ENCODE measurements around the gene USP21. TPM values are rescaled to one million over a fixed set of nuclear protein-coding genes. Genes with fewer than 3 reads are reported as not detected.

USP21 gene
- total and polyA plus RNA-seq, 2 of the 13 experiments (the other 11 are each of a cell fraction or from before 2014, with no cell fraction given): 10.1 to 33.1 TPM

DNA sequence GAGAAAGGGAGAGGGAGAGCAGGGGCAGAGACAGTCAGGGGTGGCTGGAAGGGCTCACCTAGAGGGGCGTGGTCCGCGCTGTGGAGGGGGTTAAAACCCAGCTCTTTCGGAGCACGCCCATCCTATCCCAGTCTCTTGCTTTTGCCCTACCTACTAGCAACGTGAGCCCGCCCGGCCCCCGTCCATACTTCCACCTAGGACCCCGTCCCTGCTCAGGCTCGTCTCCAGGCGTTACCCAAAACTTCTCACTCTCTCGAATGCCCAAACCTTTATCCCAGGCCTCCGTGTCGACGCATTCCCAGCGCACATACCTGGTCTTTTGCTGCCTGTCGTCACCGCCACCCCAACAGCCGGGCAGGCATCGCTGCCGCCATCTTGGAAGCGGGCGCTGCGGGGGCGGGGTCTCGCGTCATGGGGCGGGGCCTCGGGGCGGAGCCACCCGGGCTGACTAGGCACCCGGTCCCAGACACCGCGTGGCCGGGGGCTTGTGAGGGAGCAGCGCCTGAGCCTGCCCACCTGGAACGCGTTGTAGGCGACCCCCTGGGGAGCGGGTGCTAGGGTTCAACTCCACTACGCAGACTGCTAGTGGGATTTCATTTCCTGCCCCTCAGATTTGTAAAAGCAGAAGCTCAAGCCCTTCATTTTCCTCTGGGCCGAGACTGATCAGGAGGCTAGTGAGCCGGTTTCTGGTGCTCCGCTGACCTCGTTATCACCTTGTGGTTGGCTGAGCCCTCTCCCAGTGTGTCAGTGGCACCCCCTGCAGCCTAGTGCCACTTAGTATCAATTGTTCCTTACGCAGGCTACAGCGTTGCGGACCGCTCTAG, 18.0 kb downstream of the USP21 start, which contains the start of gene B4GALT3 (continued):
- TF ChIP-seq ZNF264 (CRISPR knock-in tag; IDR thresholded peaks at IDR 0.05) (peak; percentile 99), YEATS2 (CRISPR knock-in tag; IDR thresholded peaks at IDR 0.05; ENCODE audit: borderline replicate concordance) (peak; percentile 43; the same call in 1 of the 2 replicates), NFRKB (IDR thresholded peaks at IDR 0.05) (no peak), ZFP36L1 (CRISPR knock-in tag; IDR thresholded peaks at IDR 0.05) (no peak; the same call in 1 of the 2 replicates), STAT5B (CRISPR knock-in tag; IDR thresholded peaks at IDR 0.05) (no peak), ARNTL (CRISPR knock-in tag; IDR thresholded peaks at IDR 0.05) (peak; percentile 66), NR2C2 (CRISPR knock-in tag; IDR thresholded peaks at IDR 0.05; ENCODE audit: borderline replicate concordance) (peak; percentile 78), TCF12 (IDR thresholded peaks at IDR 0.05) (no peak), TCF12 (CRISPR knock-in tag; IDR thresholded peaks at IDR 0.05) (0 out of 2 replicates have a peak, but pooled peaks have one; percentile 53), GTF2F1 (IDR thresholded peaks at IDR 0.05; ENCODE audit: low read length) (no peak), RFX5 (IDR thresholded peaks at IDR 0.05; ENCODE audit: low read depth, low read length) (no peak), YEATS4 (CRISPR knock-in tag; IDR thresholded peaks at IDR 0.05; ENCODE audit: borderline replicate concordance) (peak; percentile 94), ZNF557 (CRISPR knock-in tag; IDR thresholded peaks at IDR 0.05) (no peak), ZNF343 (CRISPR knock-in tag; IDR thresholded peaks at IDR 0.05) (peak; percentile 88; the same call in 1 of the 2 replicates), ATF1 (CRISPR knock-in tag; IDR thresholded peaks at IDR 0.05) (peak; percentile 58; the same call in 1 of the 2 replicates), JARID2 (CRISPR knock-in tag; IDR thresholded peaks at IDR 0.05; ENCODE audit: insufficient replicate concordance) (no peak), POLR2A (IDR thresholded peaks at IDR 0.05; ENCODE audit: insufficient read depth in 1 of 2, low read depth in 2 of 2, low read length in 2 of 2) (peak; percentile 96 to 99), FOXC1 (CRISPR knock-in tag; IDR thresholded peaks at IDR 0.05; ENCODE audit: borderline replicate concordance) (peak; percentile 34; the same call in 1 of the 2 replicates), CHCHD3 (CRISPR knock-in tag; IDR thresholded peaks at IDR 0.05) (0 out of 2 replicates have a peak, but pooled peaks have one; percentile 72), RXRA (CRISPR knock-in tag; IDR thresholded peaks at IDR 0.05) (peak; percentile 71)
- TF ChIP-seq, protein P1, sequence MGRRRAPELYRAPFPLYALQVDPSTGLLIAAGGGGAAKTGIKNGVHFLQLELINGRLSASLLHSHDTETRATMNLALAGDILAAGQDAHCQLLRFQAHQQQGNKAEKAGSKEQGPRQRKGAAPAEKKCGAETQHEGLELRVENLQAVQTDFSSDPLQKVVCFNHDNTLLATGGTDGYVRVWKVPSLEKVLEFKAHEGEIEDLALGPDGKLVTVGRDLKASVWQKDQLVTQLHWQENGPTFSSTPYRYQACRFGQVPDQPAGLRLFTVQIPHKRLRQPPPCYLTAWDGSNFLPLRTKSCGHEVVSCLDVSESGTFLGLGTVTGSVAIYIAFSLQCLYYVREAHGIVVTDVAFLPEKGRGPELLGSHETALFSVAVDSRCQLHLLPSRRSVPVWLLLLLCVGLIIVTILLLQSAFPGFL (CRISPR knock-in tag; IDR thresholded peaks at IDR 0.05): no peak
- TF ChIP-seq, protein P2, sequence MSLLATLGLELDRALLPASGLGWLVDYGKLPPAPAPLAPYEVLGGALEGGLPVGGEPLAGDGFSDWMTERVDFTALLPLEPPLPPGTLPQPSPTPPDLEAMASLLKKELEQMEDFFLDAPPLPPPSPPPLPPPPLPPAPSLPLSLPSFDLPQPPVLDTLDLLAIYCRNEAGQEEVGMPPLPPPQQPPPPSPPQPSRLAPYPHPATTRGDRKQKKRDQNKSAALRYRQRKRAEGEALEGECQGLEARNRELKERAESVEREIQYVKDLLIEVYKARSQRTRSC (CRISPR knock-in tag; IDR thresholded peaks at IDR 0.05; ENCODE audit: low read depth): peak; percentile 77; the same call in 1 of the 2 replicates
- TF ChIP-seq, protein P3, sequence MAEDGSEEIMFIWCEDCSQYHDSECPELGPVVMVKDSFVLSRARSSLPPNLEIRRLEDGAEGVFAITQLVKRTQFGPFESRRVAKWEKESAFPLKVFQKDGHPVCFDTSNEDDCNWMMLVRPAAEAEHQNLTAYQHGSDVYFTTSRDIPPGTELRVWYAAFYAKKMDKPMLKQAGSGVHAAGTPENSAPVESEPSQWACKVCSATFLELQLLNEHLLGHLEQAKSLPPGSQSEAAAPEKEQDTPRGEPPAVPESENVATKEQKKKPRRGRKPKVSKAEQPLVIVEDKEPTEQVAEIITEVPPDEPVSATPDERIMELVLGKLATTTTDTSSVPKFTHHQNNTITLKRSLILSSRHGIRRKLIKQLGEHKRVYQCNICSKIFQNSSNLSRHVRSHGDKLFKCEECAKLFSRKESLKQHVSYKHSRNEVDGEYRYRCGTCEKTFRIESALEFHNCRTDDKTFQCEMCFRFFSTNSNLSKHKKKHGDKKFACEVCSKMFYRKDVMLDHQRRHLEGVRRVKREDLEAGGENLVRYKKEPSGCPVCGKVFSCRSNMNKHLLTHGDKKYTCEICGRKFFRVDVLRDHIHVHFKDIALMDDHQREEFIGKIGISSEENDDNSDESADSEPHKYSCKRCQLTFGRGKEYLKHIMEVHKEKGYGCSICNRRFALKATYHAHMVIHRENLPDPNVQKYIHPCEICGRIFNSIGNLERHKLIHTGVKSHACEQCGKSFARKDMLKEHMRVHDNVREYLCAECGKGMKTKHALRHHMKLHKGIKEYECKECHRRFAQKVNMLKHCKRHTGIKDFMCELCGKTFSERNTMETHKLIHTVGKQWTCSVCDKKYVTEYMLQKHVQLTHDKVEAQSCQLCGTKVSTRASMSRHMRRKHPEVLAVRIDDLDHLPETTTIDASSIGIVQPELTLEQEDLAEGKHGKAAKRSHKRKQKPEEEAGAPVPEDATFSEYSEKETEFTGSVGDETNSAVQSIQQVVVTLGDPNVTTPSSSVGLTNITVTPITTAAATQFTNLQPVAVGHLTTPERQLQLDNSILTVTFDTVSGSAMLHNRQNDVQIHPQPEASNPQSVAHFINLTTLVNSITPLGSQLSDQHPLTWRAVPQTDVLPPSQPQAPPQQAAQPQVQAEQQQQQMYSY (CRISPR knock-in tag; IDR thresholded peaks at IDR 0.05): no peak
- TF ChIP-seq, protein P4, sequence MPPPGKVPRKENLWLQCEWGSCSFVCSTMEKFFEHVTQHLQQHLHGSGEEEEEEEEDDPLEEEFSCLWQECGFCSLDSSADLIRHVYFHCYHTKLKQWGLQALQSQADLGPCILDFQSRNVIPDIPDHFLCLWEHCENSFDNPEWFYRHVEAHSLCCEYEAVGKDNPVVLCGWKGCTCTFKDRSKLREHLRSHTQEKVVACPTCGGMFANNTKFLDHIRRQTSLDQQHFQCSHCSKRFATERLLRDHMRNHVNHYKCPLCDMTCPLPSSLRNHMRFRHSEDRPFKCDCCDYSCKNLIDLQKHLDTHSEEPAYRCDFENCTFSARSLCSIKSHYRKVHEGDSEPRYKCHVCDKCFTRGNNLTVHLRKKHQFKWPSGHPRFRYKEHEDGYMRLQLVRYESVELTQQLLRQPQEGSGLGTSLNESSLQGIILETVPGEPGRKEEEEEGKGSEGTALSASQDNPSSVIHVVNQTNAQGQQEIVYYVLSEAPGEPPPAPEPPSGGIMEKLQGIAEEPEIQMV (CRISPR knock-in tag; IDR thresholded peaks at IDR 0.05; ENCODE audit: low read depth): peak; percentile 60; the same call in 1 of the 2 replicates
